Breast epithelium (tissue), 3 donors: ENCODE data around the gene CEP131.

Experiments used
- POLR2A ChIP-seq: fragments of 450-650 bp; IDR thresholded peaks from one replicate; pipeline ENCODE4 v1.6.1; 2016; ENCODE audit warnings: antibody characterized with exemption, mild to moderate bottlenecking, moderate library complexity
- POLR2AphosphoS5 ChIP-seq, 3 donors: sonication (generic); formaldehyde crosslinking; IDR thresholded peaks; one replicate each; pipeline ENCODE4 v1.6.1; 2017; ENCODE audit warnings: antibody characterized with exemption in 3 of 3
- TF ChIP-seq, protein P1 (sequence below), 3 donors: fragments of 450-650 bp; IDR thresholded peaks; one replicate each; pipeline ENCODE4 v1.5.1; 2016 to 2017; ENCODE audit warnings: antibody characterized with exemption in 3 of 3, mild to moderate bottlenecking in 3 of 3, moderate library complexity in 3 of 3

DNA sequence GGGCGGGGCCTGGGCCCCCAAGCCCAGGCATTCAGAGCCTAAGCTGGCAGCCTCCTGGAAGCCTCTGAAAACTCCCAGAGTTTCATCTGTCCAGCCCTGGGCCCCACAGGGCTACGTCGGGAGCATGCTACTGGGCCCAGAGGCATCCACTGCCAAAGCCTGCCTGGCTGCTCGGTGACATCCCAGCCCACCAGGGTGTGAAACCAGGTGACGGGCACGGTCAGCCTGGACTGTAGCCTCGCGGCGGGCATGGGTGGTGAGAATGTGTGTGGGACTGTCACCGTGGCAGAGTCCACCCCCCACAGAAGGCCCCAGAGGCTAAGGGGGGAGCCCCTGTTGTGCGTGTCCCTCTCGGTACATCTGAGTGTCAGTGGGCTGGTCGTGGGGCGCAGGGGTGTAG, 31.1 kb downstream of the CEP131 start:
- TF ChIP-seq POLR2AphosphoS5 (IDR thresholded peaks at IDR 0.05): no peak
- TF ChIP-seq, protein P1, sequence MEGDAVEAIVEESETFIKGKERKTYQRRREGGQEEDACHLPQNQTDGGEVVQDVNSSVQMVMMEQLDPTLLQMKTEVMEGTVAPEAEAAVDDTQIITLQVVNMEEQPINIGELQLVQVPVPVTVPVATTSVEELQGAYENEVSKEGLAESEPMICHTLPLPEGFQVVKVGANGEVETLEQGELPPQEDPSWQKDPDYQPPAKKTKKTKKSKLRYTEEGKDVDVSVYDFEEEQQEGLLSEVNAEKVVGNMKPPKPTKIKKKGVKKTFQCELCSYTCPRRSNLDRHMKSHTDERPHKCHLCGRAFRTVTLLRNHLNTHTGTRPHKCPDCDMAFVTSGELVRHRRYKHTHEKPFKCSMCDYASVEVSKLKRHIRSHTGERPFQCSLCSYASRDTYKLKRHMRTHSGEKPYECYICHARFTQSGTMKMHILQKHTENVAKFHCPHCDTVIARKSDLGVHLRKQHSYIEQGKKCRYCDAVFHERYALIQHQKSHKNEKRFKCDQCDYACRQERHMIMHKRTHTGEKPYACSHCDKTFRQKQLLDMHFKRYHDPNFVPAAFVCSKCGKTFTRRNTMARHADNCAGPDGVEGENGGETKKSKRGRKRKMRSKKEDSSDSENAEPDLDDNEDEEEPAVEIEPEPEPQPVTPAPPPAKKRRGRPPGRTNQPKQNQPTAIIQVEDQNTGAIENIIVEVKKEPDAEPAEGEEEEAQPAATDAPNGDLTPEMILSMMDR (IDR thresholded peaks at IDR 0.05): no peak
- no peak for TF ChIP-seq POLR2A
